Nephron (organoid): Measurements from ENCODE around the gene KL.
A peak's percentile ranks its signal among the peaks of the same experiment; 100 is the strongest.

Experiments
- H3K27ac Mint-ChIP-seq, 3 experiments: 2 replicates each; pipeline ENCODE4 v1.8.0; 2020; ENCODE audit warnings: mixed read lengths in 3 of 3, mild to moderate bottlenecking in 2 of 3, moderate library complexity in 1 of 3
- H3K27me3 Mint-ChIP-seq: 2 replicates; pipeline ENCODE4 v1.8.0; 2021; ENCODE audit warnings: low read depth, mild to moderate bottlenecking, moderate library complexity, mixed read lengths
- H3K36me3 Mint-ChIP-seq: 2 replicates; pipeline ENCODE4 v1.8.0; 2020; ENCODE audit warnings: low read depth, mixed read lengths
- H3K4me1 Mint-ChIP-seq: 2 replicates; pipeline ENCODE4 v1.8.0; 2020; ENCODE audit warnings: mixed read lengths
- H3K4me3 Mint-ChIP-seq, 3 experiments: 2 replicates each; pipeline ENCODE4 v1.8.0; 2020; ENCODE audit warnings: mild to moderate bottlenecking in 3 of 3, mixed read lengths in 3 of 3, moderate library complexity in 2 of 3
- H3K9me3 Mint-ChIP-seq: 2 replicates; pipeline ENCODE4 v1.8.0; 2020; ENCODE audit warnings: mixed read lengths
- TF ChIP-seq, protein P1 (sequence below), 3 experiments: fragments of 200-600 bp; sonication (generic); IDR thresholded peaks; one replicate each; pipeline ENCODE4 v1.5.0; 2021; ENCODE audit warnings: antibody characterized with exemption in 3 of 3; ENCODE audit not compliant: unreplicated experiment in 3 of 3

KL gene

DNA sequence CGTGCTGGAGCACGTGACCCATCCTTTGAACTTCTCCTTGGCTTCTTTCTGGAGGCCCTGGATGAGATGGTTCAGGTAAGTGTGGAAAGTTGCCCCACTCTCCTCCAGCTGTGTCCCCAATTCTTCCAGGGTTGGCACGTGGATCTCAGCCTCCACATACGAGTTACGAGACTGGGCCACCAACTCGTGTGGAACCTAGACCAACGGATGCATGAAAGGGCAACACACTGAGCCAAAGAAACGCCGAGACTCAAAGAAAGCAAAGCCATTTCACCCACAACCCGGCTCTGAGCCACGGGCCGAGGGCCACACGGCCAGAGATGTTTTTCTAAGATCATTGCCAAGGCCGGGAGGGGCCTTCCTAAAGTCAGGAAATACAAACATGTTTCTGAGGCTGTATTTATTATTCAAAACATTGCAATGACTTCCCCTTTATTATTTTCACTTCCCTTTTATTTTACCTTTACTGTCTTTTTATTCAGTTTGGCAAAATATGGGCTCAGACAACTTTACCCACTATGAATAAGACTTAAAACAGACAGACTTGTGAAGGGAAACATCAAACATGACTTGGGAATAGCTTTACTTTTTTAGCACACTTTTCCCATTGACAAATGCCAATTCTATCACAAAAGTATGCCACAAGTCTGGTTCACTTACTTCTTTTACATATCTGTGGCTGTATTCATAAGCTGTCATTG lies 94.6 kb downstream of the KL start:
- TF ChIP-seq, protein P1, sequence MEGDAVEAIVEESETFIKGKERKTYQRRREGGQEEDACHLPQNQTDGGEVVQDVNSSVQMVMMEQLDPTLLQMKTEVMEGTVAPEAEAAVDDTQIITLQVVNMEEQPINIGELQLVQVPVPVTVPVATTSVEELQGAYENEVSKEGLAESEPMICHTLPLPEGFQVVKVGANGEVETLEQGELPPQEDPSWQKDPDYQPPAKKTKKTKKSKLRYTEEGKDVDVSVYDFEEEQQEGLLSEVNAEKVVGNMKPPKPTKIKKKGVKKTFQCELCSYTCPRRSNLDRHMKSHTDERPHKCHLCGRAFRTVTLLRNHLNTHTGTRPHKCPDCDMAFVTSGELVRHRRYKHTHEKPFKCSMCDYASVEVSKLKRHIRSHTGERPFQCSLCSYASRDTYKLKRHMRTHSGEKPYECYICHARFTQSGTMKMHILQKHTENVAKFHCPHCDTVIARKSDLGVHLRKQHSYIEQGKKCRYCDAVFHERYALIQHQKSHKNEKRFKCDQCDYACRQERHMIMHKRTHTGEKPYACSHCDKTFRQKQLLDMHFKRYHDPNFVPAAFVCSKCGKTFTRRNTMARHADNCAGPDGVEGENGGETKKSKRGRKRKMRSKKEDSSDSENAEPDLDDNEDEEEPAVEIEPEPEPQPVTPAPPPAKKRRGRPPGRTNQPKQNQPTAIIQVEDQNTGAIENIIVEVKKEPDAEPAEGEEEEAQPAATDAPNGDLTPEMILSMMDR (IDR thresholded peaks at IDR 0.05; ENCODE audit: unreplicated experiment in 3 of 3) = no peak
- H3K36me3 Mint-ChIP-seq = peaks cover 70% of the 10 kb centered on the region
- no peaks in the 10 kb centered on the region for H3K9me3 Mint-ChIP-seq
- no peaks in the 10 kb centered on the region for H3K27me3 Mint-ChIP-seq
- H3K4me3 Mint-ChIP-seq = no peak overlapping the region
- peak overlapping the region; percentile 89 to 95 (median 90) for H3K27ac Mint-ChIP-seq
- peaks cover 45% of the 10 kb centered on the region for H3K4me1 Mint-ChIP-seq

DNA sequence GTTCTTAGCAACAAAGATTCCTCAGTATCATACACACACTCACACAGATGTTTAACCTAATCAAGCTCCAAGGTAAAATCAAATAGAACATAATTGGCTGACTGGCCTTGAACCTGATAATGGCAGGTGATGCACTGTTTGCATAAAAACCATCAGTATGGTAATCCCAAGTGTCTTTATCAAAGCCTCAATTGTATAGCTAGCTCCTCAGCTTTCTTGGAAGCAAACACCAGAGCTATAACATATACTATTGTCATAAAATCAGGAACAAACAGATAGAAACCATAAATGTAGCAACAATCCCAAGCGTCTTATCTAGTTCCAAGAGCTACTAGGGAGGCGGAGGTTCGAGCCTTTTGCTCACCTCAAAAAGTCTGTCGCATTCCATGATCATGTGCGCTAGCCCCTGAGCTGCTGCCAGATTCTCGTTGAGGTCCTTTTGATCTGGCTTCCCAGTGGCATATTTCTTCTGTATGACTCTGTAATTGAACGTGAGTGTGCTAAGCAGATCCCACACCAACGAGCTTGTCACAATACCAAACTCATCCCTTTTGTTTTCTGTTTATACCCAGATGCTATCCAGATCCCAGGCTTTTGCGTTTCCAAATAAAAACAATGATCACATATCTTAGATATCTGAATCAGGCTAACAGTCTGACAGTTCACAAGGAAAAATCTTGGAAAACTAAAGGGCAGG lies 95.3 kb downstream of the KL start:
- Mint-ChIP-seq H3K4me3 (peak overlapping the region in 2 of 3 experiments; percentile 11 to 29), H3K9me3 (no peaks in the 10 kb centered on the region), H3K27me3 (no peaks in the 10 kb centered on the region)

DNA sequence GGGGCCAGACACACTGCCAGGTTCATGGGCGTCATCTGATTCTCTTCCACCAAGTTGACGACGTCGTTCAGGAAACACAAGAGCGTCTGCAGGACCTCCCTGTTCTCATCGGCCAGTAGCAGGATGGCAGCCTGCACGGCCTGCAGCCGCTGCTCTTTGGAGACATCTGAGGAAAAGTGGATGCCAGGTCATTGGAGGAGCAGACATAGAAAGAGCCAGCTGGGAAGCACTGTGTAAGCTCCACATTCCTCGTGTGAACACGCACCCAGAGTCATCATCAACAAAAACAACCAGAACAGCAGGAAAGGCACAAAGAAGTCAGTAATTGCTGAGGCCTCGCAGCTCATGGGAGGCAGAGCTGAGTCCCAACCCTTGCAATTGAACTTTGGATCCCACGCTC lies 96.5 kb downstream of the KL start:
- Mint-ChIP-seq H3K4me3 (no peak overlapping the region), H3K36me3 (peaks cover 66% of the 10 kb centered on the region), H3K27ac (peak overlapping the region; percentile 89 to 95 (median 90)), H3K27me3 (no peaks in the 10 kb centered on the region), H3K4me1 (peaks cover 50% of the 10 kb centered on the region), H3K9me3 (no peaks in the 10 kb centered on the region)
- TF ChIP-seq, protein P1 (IDR thresholded peaks at IDR 0.05; ENCODE audit: unreplicated experiment in 3 of 3) = no peak

More for the DNA sequence above, 95.3 kb downstream of the KL start:
- Mint-ChIP-seq H3K4me1 (peaks cover 50% of the 10 kb centered on the region), H3K36me3 (peaks cover 70% of the 10 kb centered on the region), H3K27ac (peak overlapping the region; percentile 89 to 95 (median 90))
- TF ChIP-seq, protein P1 (IDR thresholded peaks at IDR 0.05; ENCODE audit: unreplicated experiment in 3 of 3) = no peak

DNA sequence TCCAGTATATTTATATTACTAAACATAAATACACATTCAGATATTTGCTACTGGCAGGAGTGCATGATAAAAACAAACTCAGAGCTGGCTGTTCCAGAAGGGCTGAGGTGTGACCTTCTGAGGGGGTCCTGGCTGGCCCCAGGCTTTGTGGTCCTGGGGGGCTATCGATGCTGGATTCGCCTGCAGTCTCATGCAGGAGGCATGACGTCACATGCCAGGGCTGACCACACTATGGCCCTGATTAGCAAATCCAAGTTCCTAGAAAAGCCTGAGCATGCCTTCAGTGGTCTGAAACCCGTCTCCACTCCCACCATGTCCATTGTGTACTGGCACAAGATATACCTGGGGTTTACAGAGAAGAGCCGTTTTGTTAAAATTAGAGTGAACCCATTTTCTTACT lies 97.9 kb downstream of the KL start:
- Mint-ChIP-seq H3K4me3 (no peak overlapping the region), H3K36me3 (peaks cover 69% of the 10 kb centered on the region), H3K4me1 (peaks cover 49% of the 10 kb centered on the region), H3K27ac (peak overlapping the region in 2 of 3 experiments; percentile 32 to 41), H3K9me3 (no peaks in the 10 kb centered on the region), H3K27me3 (no peaks in the 10 kb centered on the region)
- TF ChIP-seq, protein P1 (IDR thresholded peaks at IDR 0.05; ENCODE audit: unreplicated experiment in 3 of 3) = no peak

DNA sequence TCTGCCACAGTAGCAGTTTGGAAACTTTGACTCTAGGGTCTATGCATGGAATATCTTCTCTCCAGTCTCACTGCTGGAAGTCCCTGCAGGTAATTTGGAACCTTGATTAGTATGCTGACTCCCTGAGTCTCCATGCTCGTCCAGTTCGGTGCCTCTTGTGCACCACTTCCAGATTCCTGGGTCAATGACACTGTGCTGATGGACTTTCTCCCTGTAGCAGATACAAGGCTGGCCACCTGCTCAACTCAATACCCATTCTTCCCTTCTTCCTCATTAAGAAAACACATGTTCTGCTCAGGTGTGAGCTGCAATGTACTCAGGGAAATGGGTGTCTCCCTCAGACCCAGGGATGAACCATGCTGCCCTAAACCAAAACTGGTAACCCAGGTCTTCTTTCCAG lies 99.1 kb downstream of the KL start:
- Mint-ChIP-seq H3K4me3 (no peak overlapping the region), H3K4me1 (peaks cover 51% of the 10 kb centered on the region), H3K27me3 (no peaks in the 10 kb centered on the region), H3K9me3 (no peaks in the 10 kb centered on the region), H3K27ac (peak overlapping the region in 1 of 3 experiments; percentile 32), H3K36me3 (peaks cover 71% of the 10 kb centered on the region)
- TF ChIP-seq, protein P1 (IDR thresholded peaks at IDR 0.05; ENCODE audit: unreplicated experiment in 3 of 3) = no peak
